ENCODE data around the gene OPA3.

DNA sequence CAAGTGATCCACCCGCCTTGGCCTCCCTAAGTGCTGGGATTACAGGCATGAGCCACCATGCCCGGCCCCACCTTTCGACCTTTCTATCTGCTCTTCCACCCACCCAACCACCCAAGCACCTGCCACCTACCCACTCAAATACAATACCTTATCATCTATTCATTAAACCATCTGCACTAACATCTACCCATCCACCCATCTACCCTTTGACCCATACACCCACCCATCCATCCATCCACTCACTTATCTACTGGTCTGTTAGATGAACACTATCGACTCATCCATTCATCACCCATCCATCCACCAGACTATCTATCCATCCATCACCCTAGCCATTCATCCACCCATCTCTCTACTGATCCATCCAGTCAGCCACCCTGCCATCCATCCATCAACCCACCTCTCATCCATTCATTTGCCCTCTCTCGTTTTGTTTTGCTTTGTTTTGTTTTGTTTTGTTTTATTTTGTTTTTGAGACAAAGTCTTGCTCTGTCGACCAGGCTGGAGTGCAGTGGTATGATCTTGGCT, 37.4 kb upstream of the OPA3 start:
- no peak for TF ChIP-seq POLR2A (IDR thresholded peaks at IDR 0.05)
- TF ChIP-seq CTCF (IDR thresholded peaks at IDR 0.05 in 8 of 11, conservative IDR thresholded peaks at IDR 0.05 in 3 of 11), result no peak

All from spleen (tissue), 7 donors.